K562 (cell line): ENCODE measurements around the gene BSPRY.

Experiments
- CTCF ChIP-seq, 3 experiments: IDR thresholded peaks in 2 of 3; conservative IDR thresholded peaks in 1 of 3; 2 replicates each; pipeline ENCODE4 v1.5.1; 2011 to 2012; ENCODE audit warnings: low read length in 3 of 3, mild to moderate bottlenecking in 3 of 3, control low read depth in 2 of 3, improper control_type of control experiment in 1 of 3, inconsistent platforms in 1 of 3, low read depth in 1 of 3, mixed read lengths in 1 of 3, moderate library complexity in 1 of 3; ENCODE audit not compliant: insufficient read depth in 2 of 3
- DPF2 ChIP-seq: fragments of 450-650 bp; IDR thresholded peaks from 2 replicates; pipeline ENCODE4 v1.6.1; 2016
- E2F5 ChIP-seq: sonication (generic); formaldehyde crosslinking; IDR thresholded peaks from 2 replicates; pipeline ENCODE4 v1.8.0; 2022; ENCODE audit warnings: mild to moderate bottlenecking, missing genetic modification reagents
- HNRNPLL ChIP-seq: fragments of 200-400 bp; formaldehyde crosslinking; IDR thresholded peaks from 2 replicates; pipeline ENCODE4 v1.6.1; 2017; ENCODE audit warnings: low read length, low read depth, mild to moderate bottlenecking; ENCODE audit not compliant: poor library complexity, severe bottlenecking
- POLR2A ChIP-seq: fragments of 450-650 bp; conservative IDR thresholded peaks from 2 replicates; pipeline ENCODE4 v1.6.1; 2016
- REST ChIP-seq, 2 experiments: fragments of 450-650 bp; formaldehyde crosslinking in 1 of 2; IDR thresholded peaks; 2 replicates each; pipeline versions ENCODE4 v1.4.0 to v1.6.1; 2014 to 2020; ENCODE audit warnings: mild to moderate bottlenecking in 2 of 2, borderline replicate concordance in 1 of 2, low read depth in 1 of 2
- ZNF140 ChIP-seq: fragments of 250-450 bp; sonication (Bioruptor Pico); IDR thresholded peaks from 2 replicates; pipeline ENCODE4 v1.8.0; 2021; ENCODE audit warnings: moderate library complexity, mild to moderate bottlenecking, inconsistent platforms

- TF ChIP-seq REST (IDR thresholded peaks at IDR 0.05; ENCODE audit: borderline replicate concordance) = no peak
- no peak for TF ChIP-seq REST (CRISPR knock-in tag; IDR thresholded peaks at IDR 0.05; ENCODE audit: low read depth)
- TF ChIP-seq DPF2 = no peak
- no peak for TF ChIP-seq E2F5 (CRISPR knock-in tag)
- TF ChIP-seq HNRNPLL = no peak
- no peak for TF ChIP-seq POLR2A
- no peak for TF ChIP-seq CTCF (IDR thresholded peaks at IDR 0.05 in 2 of 3, conservative IDR thresholded peaks at IDR 0.05 in 1 of 3; ENCODE audit: insufficient read depth in 2 of 3, low read depth in 1 of 3, low read length in 3 of 3)
- TF ChIP-seq ZNF140 (CRISPR knock-in tag) = no peak
Measured at GRCh38 chr9:113375057-113376023, 26.0 kb downstream of the BSPRY start.
